OCI-LY3 (cell line): ENCODE data around the gene MRTFA.
A peak's percentile ranks its signal among the peaks of the same experiment; 100 is the strongest.

Source experiments
- EZH2phosphoT487 ChIP-seq: fragments of 200-600 bp; shearing (Covaris generic); IDR thresholded peaks from 2 replicates; pipeline ENCODE4 v1.6.1; 2018; ENCODE audit warnings: antibody characterized with exemption, mixed run types, low read depth
- TF ChIP-seq, protein P1 (sequence below): fragments of 200-600, 300-600 bp; sonication (generic); IDR thresholded peaks from 2 replicates; pipeline ENCODE4 v1.5.1; 2014; ENCODE audit warnings: antibody characterized with exemption, low read length, low read depth

DNA sequence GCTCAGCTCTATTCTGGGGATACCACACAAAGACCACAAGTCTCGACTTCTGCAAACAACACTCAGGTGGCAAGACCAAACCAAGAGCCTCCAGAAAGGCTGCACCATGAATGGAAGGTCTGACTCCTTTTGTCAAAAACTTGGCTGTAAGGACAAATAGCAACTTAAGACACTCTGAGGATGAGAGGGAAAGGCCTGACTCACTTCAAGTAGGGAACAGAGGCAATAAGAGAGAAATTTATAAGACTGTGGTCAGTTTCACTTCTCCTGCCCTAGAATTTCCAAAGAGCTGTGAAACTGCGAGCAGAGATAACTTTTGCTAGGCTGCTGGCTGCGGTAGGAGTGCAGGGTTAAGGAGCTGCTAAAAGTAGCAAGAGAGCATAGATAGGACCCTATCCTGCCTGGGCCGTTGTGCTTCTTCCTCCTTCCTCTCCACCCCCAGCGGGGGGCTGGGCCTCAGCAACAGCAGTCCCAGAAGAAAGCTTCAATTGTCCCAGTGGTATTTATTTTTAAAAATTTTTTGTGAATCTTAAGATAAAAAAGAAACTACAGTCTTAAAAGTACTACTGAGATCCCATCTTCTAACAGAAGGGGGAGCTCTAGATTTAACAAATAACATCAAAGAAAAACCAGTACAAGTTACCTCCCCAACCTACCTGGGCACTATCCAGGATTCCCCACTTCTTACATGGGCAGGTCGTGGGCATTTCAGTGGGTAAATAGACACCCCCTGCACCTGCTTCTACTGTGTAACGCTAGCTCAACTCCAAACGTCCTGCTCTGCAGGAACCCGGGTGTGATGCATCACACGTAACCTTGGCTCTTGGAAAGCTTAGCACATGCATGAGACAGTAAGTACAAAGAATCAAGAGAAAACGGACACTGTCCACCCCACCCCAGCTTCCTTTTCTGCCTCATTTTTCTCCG lies 199.8 kb downstream of the MRTFA start:
- TF ChIP-seq, protein P1, sequence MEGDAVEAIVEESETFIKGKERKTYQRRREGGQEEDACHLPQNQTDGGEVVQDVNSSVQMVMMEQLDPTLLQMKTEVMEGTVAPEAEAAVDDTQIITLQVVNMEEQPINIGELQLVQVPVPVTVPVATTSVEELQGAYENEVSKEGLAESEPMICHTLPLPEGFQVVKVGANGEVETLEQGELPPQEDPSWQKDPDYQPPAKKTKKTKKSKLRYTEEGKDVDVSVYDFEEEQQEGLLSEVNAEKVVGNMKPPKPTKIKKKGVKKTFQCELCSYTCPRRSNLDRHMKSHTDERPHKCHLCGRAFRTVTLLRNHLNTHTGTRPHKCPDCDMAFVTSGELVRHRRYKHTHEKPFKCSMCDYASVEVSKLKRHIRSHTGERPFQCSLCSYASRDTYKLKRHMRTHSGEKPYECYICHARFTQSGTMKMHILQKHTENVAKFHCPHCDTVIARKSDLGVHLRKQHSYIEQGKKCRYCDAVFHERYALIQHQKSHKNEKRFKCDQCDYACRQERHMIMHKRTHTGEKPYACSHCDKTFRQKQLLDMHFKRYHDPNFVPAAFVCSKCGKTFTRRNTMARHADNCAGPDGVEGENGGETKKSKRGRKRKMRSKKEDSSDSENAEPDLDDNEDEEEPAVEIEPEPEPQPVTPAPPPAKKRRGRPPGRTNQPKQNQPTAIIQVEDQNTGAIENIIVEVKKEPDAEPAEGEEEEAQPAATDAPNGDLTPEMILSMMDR = peak; percentile 89
- no peak for TF ChIP-seq EZH2phosphoT487
